PFSK-1 (cell line): ENCODE results near the gene SMIM45.

ENCODE experiments used
- FOXP2 ChIP-seq: optimal IDR thresholded peaks from 2 replicates; pipeline ENCODE3; 2011; ENCODE audit warnings: borderline replicate concordance, control low read depth, inconsistent platforms; ENCODE audit not compliant: insufficient read depth; ENCODE audit errors: extremely low read length, extremely low read depth
- POLR2AphosphoS5 ChIP-seq: IDR thresholded peaks from 2 replicates; pipeline ENCODE4 v1.6.1; 2012; ENCODE audit warnings: low read depth, mild to moderate bottlenecking, control low read depth, low read length, moderate library complexity
- SIN3A ChIP-seq: IDR thresholded peaks from 2 replicates; pipeline ENCODE4 v1.6.1; 2012; ENCODE audit warnings: mild to moderate bottlenecking, low read length, moderate library complexity, borderline replicate concordance; ENCODE audit not compliant: insufficient read depth
- TAF1 ChIP-seq: IDR thresholded peaks from 2 replicates; pipeline ENCODE4 v1.6.1; 2012; ENCODE audit warnings: low read length, control low read depth, borderline replicate concordance; ENCODE audit not compliant: insufficient read depth
- TF ChIP-seq, protein P1 (sequence below), 2 experiments: IDR thresholded peaks; 2 replicates each; pipeline versions ENCODE4 v1.6.1 to v1.8.0; 2011 to 2012; ENCODE audit warnings: low read depth in 2 of 2, low read length in 2 of 2, control low read depth in 1 of 2, inconsistent platforms in 1 of 2, mild to moderate bottlenecking in 1 of 2, moderate library complexity in 1 of 2; ENCODE audit not compliant: insufficient read depth in 1 of 2

SMIM45 gene

GRCh38 chr22:41992496-41992895, 40.5 kb downstream of the SMIM45 start:
- TF ChIP-seq, protein P1, sequence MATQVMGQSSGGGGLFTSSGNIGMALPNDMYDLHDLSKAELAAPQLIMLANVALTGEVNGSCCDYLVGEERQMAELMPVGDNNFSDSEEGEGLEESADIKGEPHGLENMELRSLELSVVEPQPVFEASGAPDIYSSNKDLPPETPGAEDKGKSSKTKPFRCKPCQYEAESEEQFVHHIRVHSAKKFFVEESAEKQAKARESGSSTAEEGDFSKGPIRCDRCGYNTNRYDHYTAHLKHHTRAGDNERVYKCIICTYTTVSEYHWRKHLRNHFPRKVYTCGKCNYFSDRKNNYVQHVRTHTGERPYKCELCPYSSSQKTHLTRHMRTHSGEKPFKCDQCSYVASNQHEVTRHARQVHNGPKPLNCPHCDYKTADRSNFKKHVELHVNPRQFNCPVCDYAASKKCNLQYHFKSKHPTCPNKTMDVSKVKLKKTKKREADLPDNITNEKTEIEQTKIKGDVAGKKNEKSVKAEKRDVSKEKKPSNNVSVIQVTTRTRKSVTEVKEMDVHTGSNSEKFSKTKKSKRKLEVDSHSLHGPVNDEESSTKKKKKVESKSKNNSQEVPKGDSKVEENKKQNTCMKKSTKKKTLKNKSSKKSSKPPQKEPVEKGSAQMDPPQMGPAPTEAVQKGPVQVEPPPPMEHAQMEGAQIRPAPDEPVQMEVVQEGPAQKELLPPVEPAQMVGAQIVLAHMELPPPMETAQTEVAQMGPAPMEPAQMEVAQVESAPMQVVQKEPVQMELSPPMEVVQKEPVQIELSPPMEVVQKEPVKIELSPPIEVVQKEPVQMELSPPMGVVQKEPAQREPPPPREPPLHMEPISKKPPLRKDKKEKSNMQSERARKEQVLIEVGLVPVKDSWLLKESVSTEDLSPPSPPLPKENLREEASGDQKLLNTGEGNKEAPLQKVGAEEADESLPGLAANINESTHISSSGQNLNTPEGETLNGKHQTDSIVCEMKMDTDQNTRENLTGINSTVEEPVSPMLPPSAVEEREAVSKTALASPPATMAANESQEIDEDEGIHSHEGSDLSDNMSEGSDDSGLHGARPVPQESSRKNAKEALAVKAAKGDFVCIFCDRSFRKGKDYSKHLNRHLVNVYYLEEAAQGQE (IDR thresholded peaks at IDR 0.05; ENCODE audit: insufficient read depth in 1 of 2, low read depth in 2 of 2, low read length in 2 of 2), result no peak

GRCh38 chr22:41995211-41995610, 43.3 kb downstream of the SMIM45 start:
- no peak for TF ChIP-seq FOXP2
- TF ChIP-seq TAF1, result no peak
- TF ChIP-seq, protein P1 (IDR thresholded peaks at IDR 0.05; ENCODE audit: insufficient read depth in 1 of 2, low read depth in 2 of 2, low read length in 2 of 2), result no peak
- TF ChIP-seq SIN3A, result no peak
- TF ChIP-seq POLR2AphosphoS5, result no peak

- TF ChIP-seq, protein P1 (IDR thresholded peaks at IDR 0.05; ENCODE audit: insufficient read depth in 1 of 2, low read depth in 2 of 2, low read length in 2 of 2), result no peak
- TF ChIP-seq SIN3A (no peak), TAF1 (no peak), FOXP2 (no peak), POLR2AphosphoS5 (no peak)
These were observed 44.9 kb downstream of the SMIM45 start for GRCh38 chr22:41996826-41997225.

GRCh38 chr22:41998361-41999261, 46.7 kb downstream of the SMIM45 start, which contains the start of gene WBP2NL:
Gene WBP2NL (plus strand): TSS chr22:41998788. CDS start chr22:41998819, 31 bp downstream.
- TF ChIP-seq, protein P1 (IDR thresholded peaks at IDR 0.05; ENCODE audit: insufficient read depth in 1 of 2, low read depth in 2 of 2, low read length in 2 of 2), result no peak
- no peak for TF ChIP-seq SIN3A
- no peak for TF ChIP-seq POLR2AphosphoS5

- TF ChIP-seq TAF1, result no peak
- TF ChIP-seq POLR2AphosphoS5, result no peak
These were observed 48.5 kb downstream of the SMIM45 start for GRCh38 chr22:42000466-42000865.
